IMR-90 (cell line): ENCODE measurements around the gene PPIL3. TPM values are rescaled to one million over a fixed set of nuclear protein-coding genes. Genes with fewer than 3 reads are reported as not detected.

Source experiments
- ATAC-seq: fragments of 200-7000 bp; cut with Tn5 transposase; 2 replicates; pipeline ENCODE4 v1.9.1; 2020; ENCODE audit warnings: low read depth, mild to moderate bottlenecking, moderate library complexity
- BruUV-seq: library from RNA; stranded (reverse); fragments of 400-500 nt; replicated peaks from 2 replicates; lab custom pipeline; 2021; lab: Mats Ljungman, UMichigan
- CTCF ChIA-PET: fragments of 300-600 bp; formaldehyde crosslinking; extraction: SDS; loops from one replicate; lab custom pipeline; 2021; ENCODE audit warnings: antibody characterized with exemption; lab: Yijun Ruan, JAX
- POLR2A ChIA-PET: fragments of 300-600 bp; sonication (Branson Sonifier 250); formaldehyde crosslinking; loops from one replicate; lab custom pipeline; 2022; ENCODE audit warnings: antibody characterized with exemption; ENCODE audit not compliant: unreplicated experiment; lab: Charles Lee
- DNase-seq: peaks from one replicate; pipeline ENCODE4 v3.0.0; 2013
- H2AFZ ChIP-seq: replicated peaks from 2 replicates; pipeline ENCODE3; 2013; ENCODE audit warnings: low read length, mild to moderate bottlenecking; ENCODE audit not compliant: poor library complexity
- H2AK5ac ChIP-seq: 2 replicates; pipeline ENCODE4 v1.6.1; 2013; ENCODE audit warnings: low read depth, low read length, inconsistent platforms
- H2AK9ac ChIP-seq: replicated peaks from 2 replicates; pipeline ENCODE3; 2013; ENCODE audit warnings: mild to moderate bottlenecking, low read depth, low read length, moderate library complexity; ENCODE audit not compliant: poor library complexity
- H2BK120ac ChIP-seq: 2 replicates; pipeline ENCODE4 v1.6.1; 2013; ENCODE audit warnings: low read depth, low read length, inconsistent platforms
- H2BK15ac ChIP-seq: 3 replicates; pipeline ENCODE4 v1.6.1; 2013; ENCODE audit warnings: low read depth, low read length, inconsistent platforms
- H2BK20ac ChIP-seq: 2 replicates; pipeline ENCODE4 v1.6.1; 2013; ENCODE audit warnings: low read depth, mild to moderate bottlenecking, inconsistent platforms, low read length, moderate library complexity
- H2BK5ac ChIP-seq: 2 replicates; pipeline ENCODE4 v1.6.1; 2013; ENCODE audit warnings: mild to moderate bottlenecking, low read depth, low read length, inconsistent platforms; ENCODE audit not compliant: poor library complexity, severe bottlenecking
- H3K14ac ChIP-seq: replicated peaks from 2 replicates; pipeline ENCODE4 v1.6.1; 2013; ENCODE audit warnings: low read depth, low read length, inconsistent platforms
- H3K18ac ChIP-seq: 2 replicates; pipeline ENCODE4 v1.6.1; 2013; ENCODE audit warnings: low read depth, low read length, control low read depth
- H3K23ac ChIP-seq: 2 replicates; pipeline ENCODE4 v1.6.1; 2013; ENCODE audit warnings: low read depth, low read length, inconsistent platforms
- H3K27ac ChIP-seq: 2 replicates; pipeline ENCODE4 v1.5.1; 2013; ENCODE audit warnings: mild to moderate bottlenecking, control low read depth, low read length; ENCODE audit not compliant: insufficient read depth
- H3K27me3 ChIP-seq: 2 replicates; pipeline ENCODE4 v1.6.1; 2013; ENCODE audit warnings: low read length; ENCODE audit not compliant: control insufficient read depth, insufficient read depth
- H3K36me3 ChIP-seq: 2 replicates; pipeline ENCODE4 v1.6.1; 2013; ENCODE audit warnings: low read length, mixed read lengths; ENCODE audit not compliant: control insufficient read depth, insufficient read depth
- H3K4ac ChIP-seq: 2 replicates; pipeline ENCODE4 v1.6.1; 2013; ENCODE audit warnings: low read depth, low read length, inconsistent platforms
- H3K4me1 ChIP-seq: 2 replicates; pipeline ENCODE4 v1.6.1; 2013; ENCODE audit warnings: low read length, mixed read lengths; ENCODE audit not compliant: control insufficient read depth, insufficient read depth
- H3K4me2 ChIP-seq: 2 replicates; pipeline ENCODE4 v1.6.1; 2013; ENCODE audit warnings: low read depth, mild to moderate bottlenecking, control low read depth, low read length, moderate library complexity
- H3K4me3 ChIP-seq: 2 replicates; pipeline ENCODE4 v1.5.1; 2013; ENCODE audit warnings: low read depth, mild to moderate bottlenecking, control low read depth, low read length, moderate library complexity; ENCODE audit not compliant: insufficient read depth
- H3K56ac ChIP-seq: 2 replicates; pipeline ENCODE4 v1.6.1; 2013; ENCODE audit warnings: low read length, inconsistent platforms; ENCODE audit not compliant: insufficient read depth; ENCODE audit errors: extremely low read depth
- H3K79me1 ChIP-seq, 2 experiments: 2 replicates each; pipeline ENCODE4 v1.6.1; 2013; ENCODE audit warnings: low read length in 2 of 2, inconsistent platforms in 1 of 2, low read depth in 1 of 2
- H3K9ac ChIP-seq: 2 replicates; pipeline ENCODE4 v1.6.1; 2013; ENCODE audit warnings: low read depth, low read length, control low read depth
- H3K9me1 ChIP-seq: 2 replicates; pipeline ENCODE4 v1.6.1; 2013; ENCODE audit warnings: low read length, inconsistent platforms; ENCODE audit not compliant: insufficient read depth
- H3K9me3 ChIP-seq: 2 replicates; pipeline ENCODE4 v1.6.1; 2013; ENCODE audit warnings: low read length; ENCODE audit not compliant: control insufficient read depth, insufficient read depth
- H4K20me1 ChIP-seq: 2 replicates; pipeline ENCODE4 v1.6.1; 2013; ENCODE audit warnings: low read length, inconsistent platforms; ENCODE audit not compliant: insufficient read depth
- H4K5ac ChIP-seq: 2 replicates; pipeline ENCODE4 v1.6.1; 2013; ENCODE audit warnings: mild to moderate bottlenecking, low read depth, low read length, control low read depth
- H4K8ac ChIP-seq, 2 experiments: 2 replicates each; pipeline ENCODE4 v1.6.1; 2013; ENCODE audit warnings: low read depth in 2 of 2, low read length in 2 of 2, control low read depth in 1 of 2, inconsistent platforms in 1 of 2
- H4K91ac ChIP-seq: 2 replicates; pipeline ENCODE4 v1.6.1; 2013; ENCODE audit warnings: low read depth, low read length, inconsistent platforms; ENCODE audit not compliant: insufficient read depth
- BHLHE40 ChIP-seq: fragments of 150-350 bp; IDR thresholded peaks from 2 replicates; pipeline ENCODE4 v1.6.1; 2016; ENCODE audit warnings: mild to moderate bottlenecking, low read depth, low read length
- CEBPB ChIP-seq: IDR thresholded peaks from 2 replicates; pipeline ENCODE4 v1.6.1; 2012; ENCODE audit warnings: low read depth, low read length, improper control_type of control experiment
- CHD1 ChIP-seq: IDR thresholded peaks from 2 replicates; pipeline ENCODE4 v1.6.1; 2012; ENCODE audit warnings: low read depth, low read length, improper control_type of control experiment
- ELK1 ChIP-seq: fragments of 150-350 bp; IDR thresholded peaks from 2 replicates; pipeline ENCODE4 v1.6.1; 2016; ENCODE audit warnings: low read depth, mild to moderate bottlenecking, low read length, moderate library complexity, borderline replicate concordance
- FOS ChIP-seq: fragments of 150-350 bp; IDR thresholded peaks from 2 replicates; pipeline ENCODE4 v1.6.1; 2016; ENCODE audit warnings: low read depth, low read length
- MAFK ChIP-seq: IDR thresholded peaks from 2 replicates; pipeline ENCODE4 v1.6.1; 2012; ENCODE audit warnings: low read depth, low read length, improper control_type of control experiment
- MAZ ChIP-seq: IDR thresholded peaks from 2 replicates; pipeline ENCODE4 v1.6.1; 2012; ENCODE audit warnings: low read depth, mild to moderate bottlenecking, low read length, improper control_type of control experiment, moderate library complexity, borderline replicate concordance
- MXI1 ChIP-seq: IDR thresholded peaks from 2 replicates; pipeline ENCODE4 v1.6.1; 2012; ENCODE audit warnings: low read depth, mild to moderate bottlenecking, low read length, moderate library complexity, borderline replicate concordance
- NFE2L2 ChIP-seq: fragments of 150-350 bp; IDR thresholded peaks from 2 replicates; pipeline ENCODE4 v1.6.1; 2016; ENCODE audit warnings: low read depth, mild to moderate bottlenecking, low read length
- POLR2A ChIP-seq: IDR thresholded peaks from 2 replicates; pipeline ENCODE4 v1.6.1; 2012; ENCODE audit warnings: mild to moderate bottlenecking, low read depth, low read length
- RAD21 ChIP-seq: IDR thresholded peaks from 2 replicates; pipeline ENCODE4 v1.6.1; 2012; ENCODE audit warnings: low read length, improper control_type of control experiment
- RCOR1 ChIP-seq: IDR thresholded peaks from 2 replicates; pipeline ENCODE4 v1.6.1; 2012; ENCODE audit warnings: mild to moderate bottlenecking, low read length, improper control_type of control experiment; ENCODE audit not compliant: insufficient replicate concordance
- RFX5 ChIP-seq: IDR thresholded peaks from 2 replicates; pipeline ENCODE4 v1.8.0; 2012; ENCODE audit warnings: low read depth, mild to moderate bottlenecking, low read length, moderate library complexity
- SMC3 ChIP-seq: fragments of 150-350 bp; IDR thresholded peaks from 2 replicates; pipeline ENCODE4 v1.6.1; 2016; ENCODE audit warnings: low read depth, mild to moderate bottlenecking, antibody characterized with exemption, low read length, moderate library complexity
- WGBS, 2 experiments: methylation state at CpG; one replicate each; pipeline versions ENCODE4 v1.1.5 to v1.1.7; 2013; ENCODE audit warnings: missing lambda C conversion rate in 2 of 2; ENCODE audit not compliant: insufficient read length in 1 of 2; ENCODE audit errors: extremely low coverage in 2 of 2; 5-methylcytosine and 5-hydroxymethylcytosine counted together
- dilution Hi-C: fragments of 300-500 bp; cut with HindIII; formaldehyde crosslinking; loops from one replicate; pipeline ENCODE4 v1.14.3; 2018; ENCODE audit warnings: low sequenced_read_pairs; ENCODE audit not compliant: unreplicated experiment
- in situ Hi-C: fragments of 300-500 bp; cut with MboI; formaldehyde crosslinking; loops from 3 replicates; pipeline ENCODE4 v1.14.3; 2019; ENCODE audit warnings: low sequenced_read_pairs, inconsistent platforms, mixed read lengths
- intact Hi-C: fragments of 100-400 bp; cut with micrococcal nuclease; formaldehyde crosslinking; loops from 2 replicates; pipeline ENCODE4 v1.10.0; 2022
- polyA plus RNA-seq, 3 experiments: library from polyadenylated mRNA; depleted of rRNA; stranded (reverse); fragments of >200 nt; gene quantifications; 2 replicates each; pipeline ENCODE4 v1.2.3, GENCODE V29; 2012; ENCODE audit warnings: low replicate concordance in 1 of 3
- total RNA-seq: library from RNA; depleted of rRNA; stranded (reverse); fragments of >200 nt; gene quantifications from 2 replicates; pipeline ENCODE4 v1.2.3, GENCODE V29; 2012
- TF ChIP-seq, protein P1 (sequence below): fragments of 150-350 bp; IDR thresholded peaks from 2 replicates; pipeline ENCODE4 v1.6.1; 2017; ENCODE audit warnings: mild to moderate bottlenecking, antibody characterized with exemption, low read length, low read depth
- TF ChIP-seq, protein P2 (sequence below): conservative IDR thresholded peaks from 2 replicates; pipeline ENCODE4 v1.5.1; 2012; ENCODE audit warnings: mild to moderate bottlenecking, low read depth, low read length, improper control_type of control experiment

The PPIL3 gene
- total and polyA plus RNA-seq, 2 of the 4 experiments (the other 2 are of a cell fraction), result 35.1 to 47.9 TPM

GRCh38 chr2:200869014-200869413 is 19.9 kb downstream of the PPIL3 start:
- peaks cover 5% of the 10 kb centered on the region for H3K9me1 ChIP-seq

More at GRCh38 chr2:200869014-200869413, 19.9 kb downstream of the PPIL3 start:
- in situ Hi-C loops, result no loop called here
- H4K5ac ChIP-seq, result no peak overlapping the region
- H4K20me1 ChIP-seq, result no peaks in the 10 kb centered on the region
- H3K27ac ChIP-seq, result no peak overlapping the region
- no peak overlapping the region for H3K9ac ChIP-seq
- no peak overlapping the region for H3K14ac ChIP-seq
- dilution Hi-C loops, result no loop called here
- TF ChIP-seq FOS, result no peak
- no peak for TF ChIP-seq ELK1
- no peak for TF ChIP-seq MAFK
- no peak for TF ChIP-seq RFX5
- TF ChIP-seq CEBPB, result no peak
- no peak for TF ChIP-seq SMC3
- TF ChIP-seq, protein P1, sequence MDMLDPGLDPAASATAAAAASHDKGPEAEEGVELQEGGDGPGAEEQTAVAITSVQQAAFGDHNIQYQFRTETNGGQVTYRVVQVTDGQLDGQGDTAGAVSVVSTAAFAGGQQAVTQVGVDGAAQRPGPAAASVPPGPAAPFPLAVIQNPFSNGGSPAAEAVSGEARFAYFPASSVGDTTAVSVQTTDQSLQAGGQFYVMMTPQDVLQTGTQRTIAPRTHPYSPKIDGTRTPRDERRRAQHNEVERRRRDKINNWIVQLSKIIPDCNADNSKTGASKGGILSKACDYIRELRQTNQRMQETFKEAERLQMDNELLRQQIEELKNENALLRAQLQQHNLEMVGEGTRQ, result no peak
- TF ChIP-seq, protein P2, sequence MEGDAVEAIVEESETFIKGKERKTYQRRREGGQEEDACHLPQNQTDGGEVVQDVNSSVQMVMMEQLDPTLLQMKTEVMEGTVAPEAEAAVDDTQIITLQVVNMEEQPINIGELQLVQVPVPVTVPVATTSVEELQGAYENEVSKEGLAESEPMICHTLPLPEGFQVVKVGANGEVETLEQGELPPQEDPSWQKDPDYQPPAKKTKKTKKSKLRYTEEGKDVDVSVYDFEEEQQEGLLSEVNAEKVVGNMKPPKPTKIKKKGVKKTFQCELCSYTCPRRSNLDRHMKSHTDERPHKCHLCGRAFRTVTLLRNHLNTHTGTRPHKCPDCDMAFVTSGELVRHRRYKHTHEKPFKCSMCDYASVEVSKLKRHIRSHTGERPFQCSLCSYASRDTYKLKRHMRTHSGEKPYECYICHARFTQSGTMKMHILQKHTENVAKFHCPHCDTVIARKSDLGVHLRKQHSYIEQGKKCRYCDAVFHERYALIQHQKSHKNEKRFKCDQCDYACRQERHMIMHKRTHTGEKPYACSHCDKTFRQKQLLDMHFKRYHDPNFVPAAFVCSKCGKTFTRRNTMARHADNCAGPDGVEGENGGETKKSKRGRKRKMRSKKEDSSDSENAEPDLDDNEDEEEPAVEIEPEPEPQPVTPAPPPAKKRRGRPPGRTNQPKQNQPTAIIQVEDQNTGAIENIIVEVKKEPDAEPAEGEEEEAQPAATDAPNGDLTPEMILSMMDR, result no peak
- TF ChIP-seq NFE2L2, result no peak
- no peak for TF ChIP-seq MAZ
- no peak for TF ChIP-seq CHD1
- TF ChIP-seq RAD21, result no peak
- no peak for TF ChIP-seq BHLHE40
- TF ChIP-seq MXI1, result no peak
- no peak for TF ChIP-seq RCOR1
- TF ChIP-seq POLR2A, result no peak
- no peak overlapping the region for H3K18ac ChIP-seq
- H2AK9ac ChIP-seq, result no peak overlapping the region
- no peak overlapping the region for H3K23ac ChIP-seq
- DNase-seq (no peak), ATAC-seq (no peak)
- H3K4me3 ChIP-seq, result no peak overlapping the region
- H2BK15ac ChIP-seq, result no peak overlapping the region
- intact Hi-C loops, result no loop called here
- H2BK5ac ChIP-seq, result no peak overlapping the region
- no peaks in the 10 kb centered on the region for H3K27me3 ChIP-seq
- no peak overlapping the region for H2BK20ac ChIP-seq
- 100% methylated on average over 2 of the region's 2 CpGs; no CpG with 5 or more reads in 1 of the 2 experiments for WGBS, 2 experiments
- no peak overlapping the region for H2AFZ ChIP-seq
- no TSS peak for BruUV-seq
- no peak overlapping the region for H3K56ac ChIP-seq
- no peak overlapping the region for H4K91ac ChIP-seq
- H3K36me3 ChIP-seq, result peaks cover 6% of the 10 kb centered on the region
- H4K8ac ChIP-seq, result no peak overlapping the region
- no peak overlapping the region for H3K4ac ChIP-seq
- H2AK5ac ChIP-seq, result no peak overlapping the region
- H2BK120ac ChIP-seq, result no peak overlapping the region
- H3K4me1 ChIP-seq, result peaks cover 3% of the 10 kb centered on the region
- H3K4me2 ChIP-seq, result no peak overlapping the region
- H3K9me3 ChIP-seq, result no peaks in the 10 kb centered on the region
- CTCF ChIA-PET, result no interaction called here
- POLR2A ChIA-PET, result no interaction called here
- peaks cover 0 to 8% of the 10 kb centered on the region in 2 experiments; a peak in 3 of 4 replicates for H3K79me1 ChIP-seq
